Measurements from ENCODE around the gene MROH7.

MROH7 gene

GRCh38 chr1:54744696-54745095 lies 103.1 kb downstream of the MROH7 start:
- DNase-seq: no peak

GRCh38 chr1:54745274-54745673 lies 103.7 kb downstream of the MROH7 start:
- DNase-seq: no peak

GRCh38 chr1:54745864-54746263 lies 104.3 kb downstream of the MROH7 start:
- no peak for DNase-seq

GRCh38 chr1:54748094-54748835 lies 106.7 kb downstream of the MROH7 start:
- no peak for DNase-seq

GRCh38 chr1:54750596-54750995 lies 109.0 kb downstream of the MROH7 start:
- no peak for DNase-seq

GRCh38 chr1:54751426-54751825 lies 109.8 kb downstream of the MROH7 start:
- DNase-seq: no peak

- peak; percentile 39 for DNase-seq
Observed at GRCh38 chr1:54754045-54754444, 112.5 kb downstream of the MROH7 start.

GRCh38 chr1:54754486-54755285 lies 113.1 kb downstream of the MROH7 start:
- peak; percentile 28 for DNase-seq

GRCh38 chr1:54757833-54758232 lies 116.2 kb downstream of the MROH7 start:
- no peak for DNase-seq

- no peak for DNase-seq
Observed at GRCh38 chr1:54758678-54759348, 117.2 kb downstream of the MROH7 start.
